Neural progenitor cell (in vitro differentiated cells): ENCODE data around the gene UMOD. TPM values are rescaled to one million over a fixed set of nuclear protein-coding genes. Genes with fewer than 3 reads are reported as not detected.

Experiments
- DNase-seq: peaks from one replicate; pipeline ENCODE4 v3.0.0-alpha.2; 2016; ENCODE audit warnings: low spot score
- H2AFZ ChIP-seq: fragments of 200-600 bp; sonication (generic); replicated peaks from 2 replicates; pipeline ENCODE4 v1.6.1; 2016; ENCODE audit warnings: antibody characterized with exemption
- H3F3A ChIP-seq: fragments of 200-600 bp; sonication (generic); 2 replicates; pipeline ENCODE4 v1.6.1; 2016; ENCODE audit warnings: antibody characterized with exemption, low read depth
- H3K27ac ChIP-seq: fragments of 200-600 bp; sonication (generic); 2 replicates; pipeline ENCODE4 v1.5.1; 2016; ENCODE audit warnings: mild to moderate bottlenecking
- H3K27me3 ChIP-seq: fragments of 200-600 bp; sonication (generic); 2 replicates; pipeline ENCODE4 v1.6.1; 2016; ENCODE audit warnings: mild to moderate bottlenecking, moderate library complexity
- H3K36me3 ChIP-seq: fragments of 200-600 bp; sonication (generic); 2 replicates; pipeline ENCODE4 v1.5.1; 2016
- H3K4me1 ChIP-seq: fragments of 200-600 bp; sonication (generic); 2 replicates; pipeline ENCODE4 v1.6.1; 2016; ENCODE audit warnings: mixed run types
- H3K4me2 ChIP-seq: fragments of 200-600 bp; sonication (generic); 2 replicates; pipeline ENCODE4 v1.6.1; 2016
- H3K4me3 ChIP-seq: fragments of 200-600 bp; sonication (generic); 2 replicates; pipeline ENCODE4 v1.5.1; 2016
- H3K79me2 ChIP-seq: fragments of 200-600 bp; sonication (generic); 2 replicates; pipeline ENCODE4 v1.6.1; 2016; ENCODE audit warnings: low read depth
- H3K9ac ChIP-seq: fragments of 200-600 bp; sonication (generic); 2 replicates; pipeline ENCODE4 v1.6.1; 2016
- H3K9me3 ChIP-seq: fragments of 200-600 bp; sonication (generic); 2 replicates; pipeline ENCODE4 v1.5.1; 2016; ENCODE audit warnings: low read depth
- H4K20me1 ChIP-seq: fragments of 200-600 bp; sonication (generic); 2 replicates; pipeline ENCODE4 v1.6.1; 2016; ENCODE audit warnings: low read depth
- H3K27ac Mint-ChIP-seq: 3 replicates; pipeline ENCODE4 v1.8.0; 2021; ENCODE audit warnings: mixed read lengths
- H3K27me3 Mint-ChIP-seq: 2 replicates; pipeline ENCODE4 v1.8.0; 2022; ENCODE audit warnings: low read depth, mild to moderate bottlenecking, inconsistent platforms, moderate library complexity, mixed read lengths; ENCODE audit not compliant: insufficient read depth
- H3K36me3 Mint-ChIP-seq: 3 replicates; pipeline ENCODE4 v1.8.0; 2021; ENCODE audit warnings: mixed read lengths
- H3K4me1 Mint-ChIP-seq: 3 replicates; pipeline ENCODE4 v1.8.0; 2021; ENCODE audit warnings: mixed read lengths
- H3K4me3 Mint-ChIP-seq: 3 replicates; pipeline ENCODE4 v1.8.0; 2021; ENCODE audit warnings: mild to moderate bottlenecking, moderate library complexity, mixed read lengths
- H3K9me3 Mint-ChIP-seq: 3 replicates; pipeline ENCODE4 v1.8.0; 2020; ENCODE audit warnings: mixed read lengths
- EZH2 ChIP-seq: fragments of 200-600 bp; sonication (generic); IDR thresholded peaks from 2 replicates; pipeline ENCODE4 v1.6.1; 2017; ENCODE audit warnings: antibody characterized with exemption, mild to moderate bottlenecking, moderate library complexity
- EZH2phosphoT487 ChIP-seq: fragments of 200-600 bp; sonication (generic); IDR thresholded peaks from 2 replicates; pipeline ENCODE4 v1.6.1; 2017; ENCODE audit warnings: antibody characterized with exemption
- total RNA-seq: library from RNA; depleted of rRNA; stranded (reverse); fragments of >200 nt; gene quantifications from 2 replicates; pipeline ENCODE4 v1.2.3, GENCODE V29; 2015; ENCODE audit warnings: low replicate concordance
- TF ChIP-seq, protein P1 (sequence below): fragments of 200-600 bp; sonication (generic); IDR thresholded peaks from 2 replicates; pipeline ENCODE4 v1.5.1; 2017; ENCODE audit warnings: antibody characterized with exemption, mild to moderate bottlenecking

Gene UMOD
- total RNA-seq, 1 donor from 2014 or later = not detected

DNA sequence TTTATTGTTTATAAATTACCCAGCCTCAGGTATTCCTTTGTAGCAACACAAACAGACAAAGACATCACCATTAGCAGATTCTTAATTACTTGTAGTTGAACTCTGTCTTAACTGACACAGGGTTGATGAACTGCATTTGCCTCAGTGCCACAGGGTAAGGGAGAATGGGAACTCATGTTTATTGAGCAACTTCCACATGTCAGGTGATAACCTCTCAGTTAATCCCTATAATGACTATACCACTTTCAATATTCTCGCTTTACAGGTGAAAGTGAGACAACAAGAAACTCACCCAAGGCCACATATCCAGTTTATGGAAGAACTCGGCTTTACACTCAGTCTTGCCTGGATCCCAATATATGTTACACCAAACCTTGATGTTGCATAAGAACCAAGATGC, 43.4 kb upstream of the UMOD start:
- Mint-ChIP-seq H3K4me3 (no peak overlapping the region), H3K4me1 (peaks cover 26% of the 10 kb centered on the region), H3K36me3 (no peaks in the 10 kb centered on the region), H3K9me3 (no peaks in the 10 kb centered on the region), H3K27ac (no peak overlapping the region), H3K27me3 (peaks cover 4% of the 10 kb centered on the region)
- no peak for DNase-seq
- Histone ChIP-seq H3K9me3 (no peaks in the 10 kb centered on the region), H4K20me1 (no peaks in the 10 kb centered on the region), H3K27me3 (no peaks in the 10 kb centered on the region), H3K4me2 (no peak overlapping the region), H2AFZ (no peak overlapping the region), H3K9ac (no peak overlapping the region), H3K4me1 (no peaks in the 10 kb centered on the region), H3K79me2 (no peaks in the 10 kb centered on the region), H3F3A (no peaks in the 10 kb centered on the region), H3K4me3 (no peak overlapping the region), H3K27ac (no peak overlapping the region), H3K36me3 (no peaks in the 10 kb centered on the region)
- TF ChIP-seq, protein P1, sequence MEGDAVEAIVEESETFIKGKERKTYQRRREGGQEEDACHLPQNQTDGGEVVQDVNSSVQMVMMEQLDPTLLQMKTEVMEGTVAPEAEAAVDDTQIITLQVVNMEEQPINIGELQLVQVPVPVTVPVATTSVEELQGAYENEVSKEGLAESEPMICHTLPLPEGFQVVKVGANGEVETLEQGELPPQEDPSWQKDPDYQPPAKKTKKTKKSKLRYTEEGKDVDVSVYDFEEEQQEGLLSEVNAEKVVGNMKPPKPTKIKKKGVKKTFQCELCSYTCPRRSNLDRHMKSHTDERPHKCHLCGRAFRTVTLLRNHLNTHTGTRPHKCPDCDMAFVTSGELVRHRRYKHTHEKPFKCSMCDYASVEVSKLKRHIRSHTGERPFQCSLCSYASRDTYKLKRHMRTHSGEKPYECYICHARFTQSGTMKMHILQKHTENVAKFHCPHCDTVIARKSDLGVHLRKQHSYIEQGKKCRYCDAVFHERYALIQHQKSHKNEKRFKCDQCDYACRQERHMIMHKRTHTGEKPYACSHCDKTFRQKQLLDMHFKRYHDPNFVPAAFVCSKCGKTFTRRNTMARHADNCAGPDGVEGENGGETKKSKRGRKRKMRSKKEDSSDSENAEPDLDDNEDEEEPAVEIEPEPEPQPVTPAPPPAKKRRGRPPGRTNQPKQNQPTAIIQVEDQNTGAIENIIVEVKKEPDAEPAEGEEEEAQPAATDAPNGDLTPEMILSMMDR = no peak
- no peak for TF ChIP-seq EZH2
- no peak for TF ChIP-seq EZH2phosphoT487

DNA sequence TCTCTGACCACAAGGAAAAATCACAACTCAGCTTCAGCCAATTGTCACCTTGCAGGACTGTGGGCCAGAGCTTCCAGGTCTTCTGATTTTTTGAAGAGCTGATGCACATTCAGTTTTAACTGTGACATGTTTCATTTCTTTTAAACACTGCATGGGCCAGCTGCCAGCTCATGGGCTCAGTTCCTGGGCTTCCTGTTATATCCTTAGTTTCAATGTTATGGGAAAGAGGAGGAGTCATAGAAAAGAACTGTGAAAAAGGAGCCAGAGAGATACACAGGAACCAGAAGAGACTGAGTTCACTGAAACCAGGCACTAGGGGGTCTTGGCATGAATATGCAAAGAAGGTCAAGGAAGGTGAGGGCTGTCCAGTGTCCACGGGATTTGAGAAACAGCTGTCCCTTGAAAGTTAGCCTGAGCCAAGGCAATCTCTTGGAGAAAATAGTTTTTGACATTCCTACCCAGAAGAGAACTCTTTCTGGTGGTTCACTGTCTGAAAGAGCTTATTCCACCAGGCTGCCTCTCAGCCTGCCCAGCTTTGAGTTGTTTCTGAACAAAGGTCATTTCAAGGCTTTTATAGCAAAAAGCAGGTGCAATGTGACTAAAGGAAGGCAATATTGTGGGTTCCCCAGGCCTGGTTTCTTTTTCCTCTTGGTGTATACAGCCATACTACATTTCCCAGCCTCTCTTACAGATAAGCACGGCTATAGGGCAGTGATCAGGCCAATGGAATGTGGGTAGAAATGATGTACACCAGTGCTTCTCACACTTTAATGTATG, 41.5 kb upstream of the UMOD start:
- no peaks in the 10 kb centered on the region for H3K9me3 Mint-ChIP-seq
- no peaks in the 10 kb centered on the region for H3K36me3 Mint-ChIP-seq
- peaks cover 26% of the 10 kb centered on the region for H3K4me1 Mint-ChIP-seq
- Histone ChIP-seq H3K4me1 (no peaks in the 10 kb centered on the region), H3K27ac (no peak overlapping the region), H3K4me2 (no peak overlapping the region), H4K20me1 (no peaks in the 10 kb centered on the region), H3K9me3 (no peaks in the 10 kb centered on the region), H2AFZ (no peak overlapping the region), H3K79me2 (no peaks in the 10 kb centered on the region), H3K9ac (no peak overlapping the region), H3F3A (no peaks in the 10 kb centered on the region), H3K36me3 (no peaks in the 10 kb centered on the region), H3K27me3 (no peaks in the 10 kb centered on the region), H3K4me3 (no peak overlapping the region)
- peak overlapping the region; percentile 12 for H3K27ac Mint-ChIP-seq
- no peak overlapping the region for H3K4me3 Mint-ChIP-seq
- H3K27me3 Mint-ChIP-seq = peaks cover 5% of the 10 kb centered on the region
- no peak for DNase-seq
- TF ChIP-seq, protein P1 = no peak
- no peak for TF ChIP-seq EZH2phosphoT487
- TF ChIP-seq EZH2 = no peak

DNA sequence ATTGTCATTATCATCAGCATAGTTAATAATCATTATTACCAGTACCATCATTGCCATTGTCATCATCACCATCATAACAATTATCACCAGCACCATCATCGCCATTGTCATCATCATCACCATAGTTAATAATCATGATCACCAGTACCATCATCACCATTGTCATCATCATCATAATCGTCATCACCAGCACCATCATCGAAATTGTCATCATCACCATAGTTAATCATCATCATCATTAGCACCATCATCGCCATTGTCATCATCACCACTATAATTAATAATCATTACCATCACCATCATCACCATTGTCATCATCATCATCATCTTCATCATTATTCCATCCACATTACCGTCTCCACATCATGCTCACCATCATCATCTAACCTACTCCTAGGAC, 38.5 kb upstream of the UMOD start:
- Histone ChIP-seq H3K4me2 (no peak overlapping the region), H3K27me3 (peaks cover 12% of the 10 kb centered on the region), H3F3A (no peaks in the 10 kb centered on the region), H3K4me1 (peaks cover 3% of the 10 kb centered on the region), H3K27ac (no peak overlapping the region), H3K9me3 (no peaks in the 10 kb centered on the region), H2AFZ (no peak overlapping the region), H3K9ac (no peak overlapping the region), H3K36me3 (no peaks in the 10 kb centered on the region), H3K4me3 (no peak overlapping the region), H3K79me2 (no peaks in the 10 kb centered on the region), H4K20me1 (no peaks in the 10 kb centered on the region)
- Mint-ChIP-seq H3K4me1 (peaks cover 33% of the 10 kb centered on the region), H3K27me3 (peaks cover 5% of the 10 kb centered on the region), H3K36me3 (no peaks in the 10 kb centered on the region), H3K4me3 (no peak overlapping the region), H3K9me3 (no peaks in the 10 kb centered on the region), H3K27ac (no peak overlapping the region)
- no peak for DNase-seq
- TF ChIP-seq, protein P1 = no peak
- TF ChIP-seq EZH2 (no peak), EZH2phosphoT487 (no peak)
